Measurements from ENCODE around the gene RHBDL1.

RHBDL1 gene

GRCh38 chr16:649631-650030, 25.8 kb upstream of the RHBDL1 start (continued):
- TF ChIP-seq ZNF677 (tag by site-specific recombination; IDR thresholded peaks at IDR 0.05), result 0 out of 2 replicates have a peak, but pooled peaks have one; percentile 26

DNA sequence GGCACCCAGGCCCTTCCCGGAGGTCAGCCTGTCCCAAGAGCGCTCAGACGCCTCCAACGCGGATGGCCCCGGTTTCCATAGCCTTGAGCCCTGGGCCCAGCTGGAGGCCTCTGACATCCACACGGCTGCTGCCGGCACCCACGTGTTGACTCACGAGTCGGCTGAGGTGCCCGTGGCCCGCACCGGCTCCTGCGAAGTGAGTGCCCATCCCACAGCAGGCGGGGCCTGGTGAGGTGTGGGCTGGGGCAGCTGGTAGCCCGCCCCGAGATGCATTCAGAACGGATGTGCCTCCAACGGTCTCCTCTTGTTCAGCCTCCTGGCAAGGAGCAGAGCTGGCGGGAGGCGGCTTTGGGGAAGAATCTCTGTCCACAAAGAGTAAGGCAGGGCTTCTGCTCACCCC, 23.6 kb upstream of the RHBDL1 start:
- CTCF ChIA-PET, result no interaction called here
- no peak overlapping the region for H3K27ac ChIP-seq (ENCODE audit: extremely low read depth, low read depth, low read length)
- POLR2A ChIA-PET, result no interaction called here
- 0 out of 2 replicates have a peak, but pooled peaks cover 3% of the 10 kb centered on the region for H3K4me1 ChIP-seq (ENCODE audit: control insufficient read depth, insufficient read depth, low read length)
- no peaks in the 10 kb centered on the region for H3K9me3 ChIP-seq (ENCODE audit: control insufficient read depth, insufficient read depth, low read depth, low read length)
- H3K36me3 ChIP-seq (ENCODE audit: control insufficient read depth in 2 of 2, insufficient read depth in 1 of 2, low read length in 2 of 2), result peaks cover 0 to 53% of the 10 kb centered on the region in 2 experiments; a peak in 2 of 3 replicates
- no peak overlapping the region for H3K4me3 ChIP-seq (ENCODE audit: low read depth, low read length)
- TF ChIP-seq EGR2 (tag by site-specific recombination; IDR thresholded peaks at IDR 0.05; ENCODE audit: low read depth) (peak; percentile 63), SP2 (tag by site-specific recombination; IDR thresholded peaks at IDR 0.05) (peak; percentile 44; the same call in 1 of the 2 replicates), ZNF239 (tag by site-specific recombination; IDR thresholded peaks at IDR 0.05) (no peak), SCRT2 (tag by site-specific recombination; IDR thresholded peaks at IDR 0.05) (no peak)

DNA sequence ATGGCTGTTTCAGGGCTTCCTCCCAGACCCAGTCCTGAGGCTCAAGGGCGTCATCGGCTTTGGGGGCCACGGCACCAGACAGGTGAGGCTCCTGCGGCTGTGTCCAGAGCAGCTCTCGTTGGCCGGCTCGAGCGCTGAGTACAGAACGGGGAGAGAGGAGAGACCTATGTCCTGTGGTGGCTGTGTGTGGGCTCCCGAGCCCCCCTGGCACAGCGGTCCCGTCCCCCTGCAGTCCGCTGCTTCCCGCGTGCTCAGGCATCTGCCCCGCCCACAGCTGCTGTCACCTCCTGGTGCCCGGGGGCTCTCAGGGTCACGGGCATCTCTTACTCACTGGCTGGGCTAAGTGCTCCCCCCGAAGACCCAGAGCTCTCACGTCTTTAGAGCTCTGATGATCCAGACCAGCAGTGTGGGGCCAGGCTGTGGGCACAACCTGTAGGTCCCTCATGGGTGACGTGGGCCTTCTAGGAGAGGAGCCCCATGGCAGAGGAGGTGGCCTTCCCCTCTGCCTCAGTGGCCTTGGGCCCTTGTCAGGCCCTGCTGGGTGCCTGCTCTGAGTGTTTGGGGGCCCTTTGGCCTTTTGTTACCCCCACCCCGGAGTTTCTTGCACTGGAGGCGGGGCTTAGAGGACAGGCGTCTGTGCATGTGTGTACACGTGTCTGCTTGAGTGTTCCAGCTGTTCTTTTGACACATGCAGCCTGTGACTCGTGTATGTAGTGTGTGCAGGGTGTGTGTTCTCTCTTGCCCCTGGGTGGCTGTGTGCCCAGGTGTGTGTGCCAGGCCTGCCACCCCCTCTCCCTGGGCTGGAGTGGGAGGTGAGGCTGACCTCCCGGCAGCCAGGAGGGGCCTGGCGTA, 22.8 kb upstream of the RHBDL1 start:
- ChIA-PET POLR2A (no interaction called here), CTCF (no interaction called here)
- Histone ChIP-seq H3K4me3 (ENCODE audit: low read depth, low read length) (no peak overlapping the region), H3K36me3 (ENCODE audit: control insufficient read depth in 2 of 2, insufficient read depth in 1 of 2, low read length in 2 of 2) (peaks cover 0 to 57% of the 10 kb centered on the region in 2 experiments; a peak in 2 of 3 replicates), H3K9me3 (ENCODE audit: control insufficient read depth, insufficient read depth, low read depth, low read length) (no peaks in the 10 kb centered on the region), H3K4me1 (ENCODE audit: control insufficient read depth, insufficient read depth, low read length) (0 out of 2 replicates have a peak, but pooled peaks cover 3% of the 10 kb centered on the region), H3K27ac (ENCODE audit: extremely low read depth, low read depth, low read length) (no peak overlapping the region)
- TF ChIP-seq, protein P1, sequence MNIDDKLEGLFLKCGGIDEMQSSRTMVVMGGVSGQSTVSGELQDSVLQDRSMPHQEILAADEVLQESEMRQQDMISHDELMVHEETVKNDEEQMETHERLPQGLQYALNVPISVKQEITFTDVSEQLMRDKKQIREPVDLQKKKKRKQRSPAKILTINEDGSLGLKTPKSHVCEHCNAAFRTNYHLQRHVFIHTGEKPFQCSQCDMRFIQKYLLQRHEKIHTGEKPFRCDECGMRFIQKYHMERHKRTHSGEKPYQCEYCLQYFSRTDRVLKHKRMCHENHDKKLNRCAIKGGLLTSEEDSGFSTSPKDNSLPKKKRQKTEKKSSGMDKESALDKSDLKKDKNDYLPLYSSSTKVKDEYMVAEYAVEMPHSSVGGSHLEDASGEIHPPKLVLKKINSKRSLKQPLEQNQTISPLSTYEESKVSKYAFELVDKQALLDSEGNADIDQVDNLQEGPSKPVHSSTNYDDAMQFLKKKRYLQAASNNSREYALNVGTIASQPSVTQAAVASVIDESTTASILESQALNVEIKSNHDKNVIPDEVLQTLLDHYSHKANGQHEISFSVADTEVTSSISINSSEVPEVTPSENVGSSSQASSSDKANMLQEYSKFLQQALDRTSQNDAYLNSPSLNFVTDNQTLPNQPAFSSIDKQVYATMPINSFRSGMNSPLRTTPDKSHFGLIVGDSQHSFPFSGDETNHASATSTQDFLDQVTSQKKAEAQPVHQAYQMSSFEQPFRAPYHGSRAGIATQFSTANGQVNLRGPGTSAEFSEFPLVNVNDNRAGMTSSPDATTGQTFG (tag by site-specific recombination; IDR thresholded peaks at IDR 0.05; ENCODE audit: borderline replicate concordance), result no peak
- TF ChIP-seq HIC1 (tag by site-specific recombination; IDR thresholded peaks at IDR 0.05), result peak; percentile 83; the same call in 1 of the 2 replicates

DNA sequence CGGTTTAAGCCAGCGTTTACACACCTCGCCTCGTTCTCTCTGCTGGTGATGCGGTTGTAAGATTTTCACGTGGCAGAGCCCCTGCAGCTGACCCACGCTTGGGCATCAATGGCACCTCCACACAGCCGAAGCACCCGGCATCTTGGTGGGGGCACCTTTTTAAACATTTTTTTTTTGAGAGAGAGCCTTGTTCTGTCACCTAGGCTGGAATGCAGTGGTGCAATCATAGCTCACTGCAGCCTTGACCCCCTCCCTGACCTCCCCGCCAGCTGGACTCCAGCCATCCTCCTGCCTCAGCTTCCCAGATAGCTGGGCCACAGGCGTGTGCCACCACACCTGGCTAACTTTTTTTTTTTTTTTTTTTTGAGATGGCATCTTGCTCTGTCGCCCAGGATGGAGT, 21.4 kb upstream of the RHBDL1 start:
- TF ChIP-seq ZNF624 (tag by site-specific recombination; IDR thresholded peaks at IDR 0.05) (no peak), ZNF600 (tag by site-specific recombination; IDR thresholded peaks at IDR 0.05) (0 out of 2 replicates have a peak, but pooled peaks have one; percentile 12), ZNF169 (tag by site-specific recombination; IDR thresholded peaks at IDR 0.05) (no peak), ZNF16 (tag by site-specific recombination; IDR thresholded peaks at IDR 0.05; ENCODE audit: low read depth) (no peak), ZBTB1 (tag by site-specific recombination; IDR thresholded peaks at IDR 0.05) (no peak), ZNF660 (tag by site-specific recombination; IDR thresholded peaks at IDR 0.05) (no peak)
- TF ChIP-seq, protein P2, sequence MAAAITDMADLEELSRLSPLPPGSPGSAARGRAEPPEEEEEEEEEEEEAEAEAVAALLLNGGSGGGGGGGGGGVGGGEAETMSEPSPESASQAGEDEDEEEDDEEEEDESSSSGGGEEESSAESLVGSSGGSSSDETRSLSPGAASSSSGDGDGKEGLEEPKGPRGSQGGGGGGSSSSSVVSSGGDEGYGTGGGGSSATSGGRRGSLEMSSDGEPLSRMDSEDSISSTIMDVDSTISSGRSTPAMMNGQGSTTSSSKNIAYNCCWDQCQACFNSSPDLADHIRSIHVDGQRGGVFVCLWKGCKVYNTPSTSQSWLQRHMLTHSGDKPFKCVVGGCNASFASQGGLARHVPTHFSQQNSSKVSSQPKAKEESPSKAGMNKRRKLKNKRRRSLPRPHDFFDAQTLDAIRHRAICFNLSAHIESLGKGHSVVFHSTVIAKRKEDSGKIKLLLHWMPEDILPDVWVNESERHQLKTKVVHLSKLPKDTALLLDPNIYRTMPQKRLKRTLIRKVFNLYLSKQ (tag by site-specific recombination; IDR thresholded peaks at IDR 0.05; ENCODE audit: borderline replicate concordance), result no peak
- Histone ChIP-seq H3K36me3 (ENCODE audit: control insufficient read depth in 2 of 2, insufficient read depth in 1 of 2, low read length in 2 of 2) (peaks cover 0 to 71% of the 10 kb centered on the region in 2 experiments; a peak in 2 of 3 replicates), H3K4me3 (ENCODE audit: low read depth, low read length) (no peak overlapping the region), H3K9me3 (ENCODE audit: control insufficient read depth, insufficient read depth, low read depth, low read length) (no peaks in the 10 kb centered on the region), H3K27ac (ENCODE audit: extremely low read depth, low read depth, low read length) (no peak overlapping the region), H3K4me1 (ENCODE audit: control insufficient read depth, insufficient read depth, low read length) (no peaks in the 10 kb centered on the region)
- POLR2A ChIA-PET, result no interaction called here
- CTCF ChIA-PET, result no interaction called here
